Subcutaneous abdominal adipose tissue (tissue), 5 donors: ENCODE results near the gene SLC35F6.

ENCODE experiments used
- H3K27ac ChIP-seq: one replicate; pipeline ENCODE4 v1.7.0; 2013; ENCODE audit warnings: low read depth, mild to moderate bottlenecking, inconsistent platforms, low read length, moderate library complexity
- H3K27me3 ChIP-seq, 5 donors: one replicate each; pipeline ENCODE4 v1.7.0; 2013; ENCODE audit warnings: low read length in 5 of 5, inconsistent platforms in 1 of 5; ENCODE audit not compliant: control insufficient read depth in 5 of 5, insufficient read depth in 4 of 5
- H3K36me3 ChIP-seq, 5 donors: one replicate each; pipeline ENCODE4 v1.7.0; 2013; ENCODE audit warnings: low read length in 5 of 5; ENCODE audit not compliant: control insufficient read depth in 5 of 5, insufficient read depth in 5 of 5
- H3K4me1 ChIP-seq, 5 donors: one replicate each; pipeline ENCODE4 v1.7.0; 2013; ENCODE audit warnings: low read length in 5 of 5, mild to moderate bottlenecking in 3 of 5, moderate library complexity in 1 of 5; ENCODE audit not compliant: control insufficient read depth in 5 of 5, insufficient read depth in 5 of 5
- H3K4me3 ChIP-seq, 5 donors: one replicate each; pipeline ENCODE4 v1.7.0; 2013; ENCODE audit warnings: low read length in 5 of 5, low read depth in 1 of 5
- H3K9ac ChIP-seq, 5 donors: one replicate each; pipeline ENCODE4 v1.7.0; 2013; ENCODE audit warnings: low read length in 5 of 5, mild to moderate bottlenecking in 4 of 5, moderate library complexity in 3 of 5
- H3K9me3 ChIP-seq, 5 donors: one replicate each; pipeline ENCODE4 v1.7.0; 2013; ENCODE audit warnings: low read length in 5 of 5; ENCODE audit not compliant: control insufficient read depth in 5 of 5
- donor health status: healthy.
- donor health status: healthy.
- donor health status: healthy.
- donor health status: healthy.
- donor health status: healthy.

SLC35F6 gene

DNA sequence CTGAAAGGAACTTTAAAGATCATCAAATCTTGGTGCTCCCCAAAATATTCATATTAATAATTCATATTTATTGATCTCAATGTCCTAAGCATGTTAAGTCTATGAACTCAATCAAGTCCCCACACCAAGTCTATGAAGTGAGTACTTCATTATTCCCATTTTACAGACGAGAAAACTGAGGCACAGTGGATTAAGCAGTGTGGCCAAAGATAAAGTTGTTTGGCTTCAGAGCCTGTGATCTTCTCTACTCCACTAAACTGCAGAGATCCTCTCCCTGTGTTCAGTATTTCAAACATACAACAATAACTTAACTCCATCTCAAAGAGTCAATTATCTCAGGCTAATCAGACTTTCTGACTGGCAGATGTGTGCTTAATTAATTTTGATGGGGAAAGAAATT, 41.8 kb upstream of the SLC35F6 start:
- no peaks in the 10 kb centered on the region for H3K27me3 ChIP-seq
- no peaks in the 10 kb centered on the region for H3K36me3 ChIP-seq
- H3K9ac ChIP-seq: peak overlapping the region in 2 of 5 donors; percentile 21 to 75
- peaks cover 16 to 60% (median 51%) of the 10 kb centered on the region in 5 donors for H3K4me1 ChIP-seq
- no peaks in the 10 kb centered on the region for H3K9me3 ChIP-seq
- no peak overlapping the region for H3K4me3 ChIP-seq
- peak overlapping the region; percentile 78 for H3K27ac ChIP-seq

DNA sequence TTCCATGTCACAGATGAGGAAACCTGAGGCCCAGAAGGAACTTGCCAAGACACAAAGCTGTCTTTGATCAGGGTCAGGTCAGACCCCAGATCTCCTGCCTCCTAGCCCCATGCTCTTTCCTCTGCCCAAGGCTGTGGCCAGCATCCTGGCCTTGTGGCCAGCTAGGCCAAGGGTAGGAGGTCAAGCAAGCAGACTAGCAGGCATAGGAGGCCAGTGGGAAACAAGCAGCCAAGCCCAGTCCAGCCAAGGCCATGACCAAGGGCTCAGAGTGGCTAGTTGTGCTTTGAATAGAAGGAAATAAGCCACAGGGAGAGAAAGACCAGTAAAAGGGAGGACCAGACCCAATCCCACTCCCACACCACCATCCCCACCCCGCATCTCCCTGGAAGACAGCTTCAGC, 41.2 kb upstream of the SLC35F6 start:
- peak overlapping the region in 3 of 5 donors; percentile 21 to 75 (median 24) for H3K9ac ChIP-seq

DNA sequence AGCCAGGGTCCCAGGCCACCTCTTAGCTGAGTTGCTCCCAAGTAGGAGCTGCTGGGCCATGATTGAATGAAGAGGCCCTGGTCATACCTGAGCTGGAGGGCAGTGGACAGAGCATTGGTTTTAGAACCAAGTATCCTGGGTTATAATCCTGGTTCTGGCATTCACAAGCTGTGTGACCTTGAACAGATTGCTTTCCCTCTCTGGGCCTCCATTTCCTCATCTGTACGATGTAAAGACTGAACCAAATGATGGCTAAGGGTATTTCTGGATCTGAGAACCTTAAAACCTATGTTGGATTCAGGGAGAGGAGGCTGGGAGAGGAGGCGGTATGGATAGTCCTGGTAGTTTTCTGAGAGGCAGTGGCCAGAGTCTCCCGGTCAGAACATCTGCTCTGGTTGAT, 40.6 kb upstream of the SLC35F6 start:
- H3K9ac ChIP-seq: peak overlapping the region in 3 of 5 donors; percentile 21 to 75 (median 35)
- H3K27ac ChIP-seq: peak overlapping the region; percentile 78
- H3K4me1 ChIP-seq: peaks cover 16 to 70% (median 51%) of the 10 kb centered on the region in 5 donors

More for the DNA sequence above, 41.2 kb upstream of the SLC35F6 start:
- H3K27me3 ChIP-seq: no peaks in the 10 kb centered on the region
- peak overlapping the region; percentile 78 for H3K27ac ChIP-seq
- no peaks in the 10 kb centered on the region for H3K36me3 ChIP-seq
- H3K9me3 ChIP-seq: no peaks in the 10 kb centered on the region
- peaks cover 16 to 65% (median 51%) of the 10 kb centered on the region in 5 donors for H3K4me1 ChIP-seq
- H3K4me3 ChIP-seq: no peak overlapping the region

DNA sequence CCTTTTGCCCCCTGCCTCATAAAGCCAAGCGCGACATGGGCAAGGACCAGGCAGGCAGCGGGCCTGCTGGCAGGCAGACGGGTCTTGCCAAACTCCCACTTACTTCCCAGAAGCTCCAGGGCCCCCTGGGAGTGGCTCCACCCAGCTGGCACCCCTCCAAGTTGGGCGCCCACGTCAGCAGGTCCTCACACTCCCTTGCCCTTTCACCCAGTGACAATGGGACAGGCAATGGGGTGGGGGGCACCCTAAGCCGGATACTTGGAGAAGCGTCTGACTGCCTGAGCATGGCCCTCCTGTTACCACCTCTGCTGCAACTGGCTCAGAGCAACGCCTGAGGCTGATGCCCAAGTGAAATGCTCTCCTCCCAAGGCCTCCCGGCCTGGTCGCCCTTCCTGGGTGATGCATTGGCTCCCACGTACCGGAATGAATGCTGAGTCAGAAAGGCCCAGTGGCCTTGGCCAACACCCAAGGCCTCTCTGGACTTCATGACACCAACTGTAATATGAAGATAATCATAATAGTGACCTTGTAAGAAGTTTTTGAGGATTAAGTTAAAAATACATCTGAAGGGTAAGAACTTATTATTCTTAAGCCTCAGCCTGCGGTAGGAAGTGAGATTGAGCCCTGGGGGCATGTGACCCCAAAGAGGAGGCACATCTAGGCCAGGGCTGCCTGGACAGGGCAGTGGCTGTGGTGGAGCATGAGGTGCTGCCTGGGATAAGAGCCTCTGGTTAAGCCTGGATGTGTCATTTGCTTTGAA, 39.9 kb upstream of the SLC35F6 start:
- Histone ChIP-seq H3K4me1 (peaks cover 16 to 74% (median 51%) of the 10 kb centered on the region in 5 donors), H3K27ac (peak overlapping the region; percentile 78)

More for the DNA sequence above, 40.6 kb upstream of the SLC35F6 start:
- Histone ChIP-seq H3K36me3 (no peaks in the 10 kb centered on the region), H3K9me3 (no peaks in the 10 kb centered on the region), H3K27me3 (no peaks in the 10 kb centered on the region), H3K4me3 (no peak overlapping the region)

DNA sequence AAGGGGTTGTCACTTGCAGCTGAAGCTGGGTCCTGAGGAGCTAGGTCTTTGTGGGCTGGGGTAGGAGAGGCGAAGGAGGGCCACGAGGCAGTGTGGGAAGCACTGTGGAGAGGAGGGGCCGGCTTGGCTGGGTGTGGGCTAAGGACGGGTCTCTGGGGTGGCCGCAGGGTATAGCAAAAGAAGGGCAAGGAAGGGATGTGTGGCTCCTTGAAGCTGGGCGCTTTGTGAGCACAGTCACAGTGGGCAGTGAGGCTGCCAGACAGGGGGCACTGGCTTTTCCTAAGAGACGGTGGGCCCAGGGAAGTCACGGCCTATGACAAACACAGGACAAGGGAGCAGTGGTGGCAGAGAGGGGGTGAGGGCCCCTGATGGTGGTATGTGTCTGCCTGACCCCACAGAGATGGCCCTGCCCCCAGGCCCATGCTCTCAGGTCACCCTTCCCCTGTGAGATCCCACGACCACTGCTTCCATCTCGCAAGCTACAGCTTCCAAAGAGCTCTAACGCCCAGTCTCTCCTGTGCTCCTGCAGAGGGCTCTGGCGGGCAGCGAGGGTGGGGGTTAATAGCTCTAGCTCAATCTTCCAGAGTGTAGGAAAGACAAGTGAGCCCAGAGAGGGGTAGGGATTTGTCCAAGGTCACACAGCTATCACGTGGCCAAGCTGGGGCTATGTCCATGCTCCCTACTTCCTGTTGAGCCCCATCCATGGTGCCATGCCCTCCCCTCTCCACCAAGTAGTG, 39.1 kb upstream of the SLC35F6 start:
- Histone ChIP-seq H3K36me3 (no peaks in the 10 kb centered on the region), H3K27me3 (no peaks in the 10 kb centered on the region), H3K27ac (peak overlapping the region; percentile 78), H3K9me3 (no peaks in the 10 kb centered on the region), H3K4me3 (no peak overlapping the region), H3K9ac (peak overlapping the region in 2 of 5 donors; percentile 4 to 44), H3K4me1 (peaks cover 16 to 72% (median 47%) of the 10 kb centered on the region in 5 donors)

More for the DNA sequence above, 39.9 kb upstream of the SLC35F6 start:
- no peaks in the 10 kb centered on the region for H3K9me3 ChIP-seq
- peak overlapping the region in 3 of 5 donors; percentile 4 to 23 (median 16) for H3K9ac ChIP-seq
- no peaks in the 10 kb centered on the region for H3K27me3 ChIP-seq
- no peaks in the 10 kb centered on the region for H3K36me3 ChIP-seq
- H3K4me3 ChIP-seq: no peak overlapping the region

DNA sequence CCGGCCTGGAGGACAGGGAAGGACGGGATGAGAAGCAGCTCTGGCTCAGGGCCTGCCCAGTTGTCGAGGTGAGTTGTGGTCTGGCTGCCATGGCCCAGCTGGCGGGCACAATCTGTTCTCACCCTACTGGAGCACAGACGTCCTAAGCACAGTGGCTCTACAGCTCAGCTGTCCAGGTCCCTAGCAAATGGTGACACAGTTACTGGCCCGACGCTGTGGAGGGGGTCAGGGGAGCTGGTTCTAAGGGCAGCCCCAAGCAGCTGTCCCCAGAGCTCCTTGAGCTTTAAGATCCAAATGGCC, 38.6 kb upstream of the SLC35F6 start:
- Histone ChIP-seq H3K27ac (no peak overlapping the region), H3K4me3 (no peak overlapping the region), H3K4me1 (peaks cover 16 to 67% (median 42%) of the 10 kb centered on the region in 5 donors), H3K36me3 (no peaks in the 10 kb centered on the region), H3K9ac (peak overlapping the region in 1 of 5 donors; percentile 6), H3K9me3 (no peaks in the 10 kb centered on the region), H3K27me3 (no peaks in the 10 kb centered on the region)

DNA sequence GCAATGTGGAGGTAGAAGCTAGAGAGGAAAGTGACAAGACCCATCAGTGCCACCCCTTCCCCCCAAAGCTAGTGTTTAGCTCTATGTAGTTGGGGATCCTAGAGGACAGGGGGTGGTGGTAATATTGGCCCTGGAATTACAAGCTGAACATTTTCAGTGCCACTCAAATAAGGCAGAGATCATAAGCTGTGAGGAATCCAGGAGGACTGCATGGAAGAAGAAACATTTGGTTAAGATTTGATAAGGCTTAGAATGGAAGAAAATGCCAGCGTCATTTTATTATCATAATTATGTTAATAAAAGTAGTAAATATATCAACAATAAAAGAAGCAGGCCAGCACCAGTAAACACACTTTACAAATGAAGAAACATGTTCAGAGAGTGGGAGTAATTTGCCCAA, 37.9 kb upstream of the SLC35F6 start:
- Histone ChIP-seq H3K4me1 (peaks cover 15 to 59% (median 35%) of the 10 kb centered on the region in 5 donors), H3K27me3 (no peaks in the 10 kb centered on the region), H3K36me3 (no peaks in the 10 kb centered on the region), H3K4me3 (no peak overlapping the region), H3K9me3 (no peaks in the 10 kb centered on the region), H3K9ac (no peak overlapping the region), H3K27ac (no peak overlapping the region)

DNA sequence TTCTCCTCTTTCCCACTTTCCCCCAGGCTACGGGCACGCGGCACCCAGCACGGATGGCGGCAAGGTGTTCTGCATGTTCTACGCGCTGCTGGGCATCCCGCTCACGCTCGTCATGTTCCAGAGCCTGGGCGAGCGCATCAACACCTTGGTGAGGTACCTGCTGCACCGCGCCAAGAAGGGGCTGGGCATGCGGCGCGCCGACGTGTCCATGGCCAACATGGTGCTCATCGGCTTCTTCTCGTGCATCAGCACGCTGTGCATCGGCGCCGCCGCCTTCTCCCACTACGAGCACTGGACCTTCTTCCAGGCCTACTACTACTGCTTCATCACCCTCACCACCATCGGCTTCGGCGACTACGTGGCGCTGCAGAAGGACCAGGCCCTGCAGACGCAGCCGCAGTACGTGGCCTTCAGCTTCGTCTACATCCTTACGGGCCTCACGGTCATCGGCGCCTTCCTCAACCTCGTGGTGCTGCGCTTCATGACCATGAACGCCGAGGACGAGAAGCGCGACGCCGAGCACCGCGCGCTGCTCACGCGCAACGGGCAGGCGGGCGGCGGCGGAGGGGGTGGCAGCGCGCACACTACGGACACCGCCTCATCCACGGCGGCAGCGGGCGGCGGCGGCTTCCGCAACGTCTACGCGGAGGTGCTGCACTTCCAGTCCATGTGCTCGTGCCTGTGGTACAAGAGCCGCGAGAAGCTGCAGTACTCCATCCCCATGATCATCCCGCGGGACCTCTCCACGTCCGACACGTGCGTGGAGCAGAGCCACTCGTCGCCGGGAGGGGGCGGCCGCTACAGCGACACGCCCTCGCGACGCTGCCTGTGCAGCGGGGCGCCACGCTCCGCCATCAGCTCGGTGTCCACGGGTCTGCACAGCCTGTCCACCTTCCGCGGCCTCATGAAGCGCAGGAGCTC, 36.2 kb upstream of the SLC35F6 start:
- H3K4me1 ChIP-seq: peaks cover 11 to 43% (median 29%) of the 10 kb centered on the region in 5 donors
- no peaks in the 10 kb centered on the region for H3K36me3 ChIP-seq
- peak overlapping the region in 3 of 5 donors; percentile 21 to 45 (median 36) for H3K4me3 ChIP-seq
- H3K9me3 ChIP-seq: no peaks in the 10 kb centered on the region
- H3K27ac ChIP-seq: no peak overlapping the region
- no peaks in the 10 kb centered on the region for H3K27me3 ChIP-seq
- H3K9ac ChIP-seq: no peak overlapping the region

DNA sequence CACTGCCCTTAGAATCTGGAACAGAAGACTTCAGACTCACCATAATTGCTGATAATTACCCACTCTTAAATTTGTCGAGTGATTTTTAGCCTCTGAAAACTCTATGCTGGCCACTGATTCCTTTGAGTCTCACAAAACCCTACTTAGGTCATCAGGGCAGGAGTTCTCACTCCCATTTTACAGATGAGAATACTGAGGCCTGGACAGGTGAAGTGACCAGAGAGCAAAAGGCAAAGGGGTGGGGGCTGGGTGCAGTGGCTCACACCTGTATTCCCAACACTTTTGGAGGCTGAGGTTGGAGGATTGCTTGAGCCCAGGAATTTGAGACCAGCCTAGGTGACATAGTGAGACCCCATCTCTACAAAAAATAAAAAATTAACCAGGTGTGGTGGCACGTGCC, 34.8 kb upstream of the SLC35F6 start:
- no peak overlapping the region for H3K9ac ChIP-seq
- H3K27me3 ChIP-seq: no peaks in the 10 kb centered on the region
- no peaks in the 10 kb centered on the region for H3K36me3 ChIP-seq

More for the DNA sequence above, 34.8 kb upstream of the SLC35F6 start:
- H3K27ac ChIP-seq: no peak overlapping the region
- H3K4me3 ChIP-seq: no peak overlapping the region
- peaks cover under 1 to 29% (median 14%) of the 10 kb centered on the region in 5 donors for H3K4me1 ChIP-seq
- H3K9me3 ChIP-seq: no peaks in the 10 kb centered on the region
